Panc1 (cell line): ENCODE results near the gene CTNNA1. TPM values are rescaled to one million over a fixed set of nuclear protein-coding genes. Genes with fewer than 3 reads are reported as not detected.
A peak's percentile ranks its signal among the peaks of the same experiment; 100 is the strongest.

Experiments
- ATAC-seq: fragments of 200-7000 bp; cut with Tn5 transposase; 2 replicates; pipeline ENCODE4 v1.9.1; 2020; ENCODE audit warnings: mild to moderate bottlenecking, moderate library complexity
- BruUV-seq: library from RNA; stranded (reverse); fragments of 400-500 nt; replicated peaks from 2 replicates; lab custom pipeline; 2021; lab: Mats Ljungman, UMichigan
- CTCF ChIA-PET: fragments of 300-600 bp; sonication (Branson Sonifier 250); formaldehyde crosslinking; loops from one replicate; lab custom pipeline; 2022; ENCODE audit warnings: antibody characterized with exemption; lab: Charles Lee
- POLR2A ChIA-PET: fragments of 300-600 bp; sonication (Branson Sonifier 250); formaldehyde crosslinking; loops from one replicate; lab custom pipeline; 2022; ENCODE audit warnings: antibody characterized with exemption; lab: Charles Lee
- DNase-seq: peaks from one replicate; pipeline ENCODE4 v3.0.0-alpha.2; 2010; ENCODE audit warnings: low read depth, low spot score
- H3K27ac ChIP-seq: 2 replicates; pipeline ENCODE4 v1.5.1; 2011; ENCODE audit warnings: mild to moderate bottlenecking, low read length, inconsistent platforms
- H3K27me3 ChIP-seq: fragments of 200-500 bp; sonication (Bioruptor generic); 2 replicates; pipeline ENCODE4 v1.6.0; 2014; ENCODE audit warnings: low read length, inconsistent platforms; ENCODE audit not compliant: control insufficient read depth, insufficient read depth
- H3K36me3 ChIP-seq: fragments of 200-500 bp; sonication (Bioruptor generic); 2 replicates; pipeline ENCODE4 v1.5.1; 2014; ENCODE audit warnings: inconsistent platforms, mild to moderate bottlenecking, low read length, moderate library complexity; ENCODE audit not compliant: control insufficient read depth, insufficient read depth
- H3K4me1 ChIP-seq: 2 replicates; pipeline ENCODE4 v1.5.1; 2011; ENCODE audit warnings: inconsistent platforms, mild to moderate bottlenecking, low read length, moderate library complexity; ENCODE audit not compliant: control insufficient read depth, insufficient read depth
- H3K4me3 ChIP-seq, 2 experiments: 2 replicates each; pipeline ENCODE4 v1.5.1; 2011 to 2012; ENCODE audit warnings: low read depth in 2 of 2, low read length in 2 of 2, mild to moderate bottlenecking in 2 of 2, inconsistent platforms in 1 of 2, moderate library complexity in 1 of 2
- H3K9me3 ChIP-seq: fragments of 200-500 bp; sonication (Bioruptor generic); 2 replicates; pipeline ENCODE4 v1.5.1; 2014; ENCODE audit warnings: low read depth, mild to moderate bottlenecking, inconsistent platforms, low read length, moderate library complexity; ENCODE audit not compliant: control insufficient read depth, insufficient read depth
- CTCF ChIP-seq: fragments of 450-650 bp; IDR thresholded peaks from 2 replicates; pipeline ENCODE4 v1.5.1; 2017; ENCODE audit warnings: mild to moderate bottlenecking
- POLR2AphosphoS5 ChIP-seq: IDR thresholded peaks from 2 replicates; pipeline ENCODE4 v1.6.1; 2012; ENCODE audit warnings: mild to moderate bottlenecking, low read depth, low read length, moderate library complexity
- REST ChIP-seq, 2 experiments: IDR thresholded peaks; 2 replicates each; pipeline ENCODE4 v1.6.1; 2011 to 2012; ENCODE audit warnings: low read depth in 2 of 2, control low read depth in 1 of 2, low read length in 1 of 2, mild to moderate bottlenecking in 1 of 2, moderate library complexity in 1 of 2; ENCODE audit not compliant: insufficient read depth in 1 of 2
- SIN3A ChIP-seq: IDR thresholded peaks from 2 replicates; pipeline ENCODE4 v1.6.1; 2012; ENCODE audit warnings: low read depth, mild to moderate bottlenecking, low read length, moderate library complexity, borderline replicate concordance; ENCODE audit not compliant: insufficient read depth
- TCF7L2 ChIP-seq: IDR thresholded peaks from 2 replicates; pipeline ENCODE4 v1.6.1; 2011; ENCODE audit warnings: mild to moderate bottlenecking, low read depth, low read length, inconsistent platforms
- in situ Hi-C: cut with HindIII; loops from 2 replicates; pipeline ENCODE4 v1.10.0; 2016; ENCODE audit warnings: low sequenced_read_pairs, low pct_unique_long_range_greater_than_20kb
- intact Hi-C: fragments of 100-400 bp; cut with micrococcal nuclease; formaldehyde crosslinking; loops from one replicate; pipeline ENCODE4 v1.10.0; 2022; ENCODE audit not compliant: unreplicated experiment
- total RNA-seq: library from RNA; stranded (reverse); gene quantifications from one replicate; pipeline ENCODE4 v1.2.1, GENCODE V29; 2021; ENCODE audit not compliant: unreplicated experiment

The CTNNA1 gene
- total RNA-seq, 1 experiment from 2014 or later: 298 TPM

- ATAC-seq (no peak), DNase-seq (no peak)
- ChIA-PET CTCF (no interaction called here), POLR2A (interaction anchor here (0.5 kb wide), 1 partner anchor 321 kb away, joined by 5 read pairs; no protein-coding TSS in a partner anchor)
- no TSS peak for BruUV-seq
- in situ Hi-C loops (no loop called here), intact Hi-C loops (no loop called here)
- no peaks in the 10 kb centered on the region for H3K9me3 ChIP-seq
- peak within 1 kb of the TSS in 1 of 2 experiments; percentile 3; a peak in 1 of 4 replicates for H3K4me3 ChIP-seq
- no peaks in the 10 kb centered on the region for H3K36me3 ChIP-seq
- TF ChIP-seq SIN3A (no peak), TCF7L2 (no peak), REST (IDR thresholded peaks at IDR 0.05; ENCODE audit: insufficient read depth in 1 of 2, low read depth in 2 of 2, low read length in 1 of 2) (no peak), POLR2AphosphoS5 (no peak), CTCF (no peak)
- H3K4me1 ChIP-seq: peaks cover 30% of the 10 kb centered on the region
- H3K27me3 ChIP-seq: no peaks in the 10 kb centered on the region
- no peak within 1 kb of the TSS for H3K27ac ChIP-seq
These were observed 121.7 kb downstream of the CTNNA1 start, which contains the start of gene LRRTM2 for GRCh38 chr5:138874771-138875551. TSS of gene LRRTM2 (minus strand) at chr5:138875335. CDS start at chr5:138874911, 424 bp downstream.

- Histone ChIP-seq H3K27me3 (no peaks in the 10 kb centered on the region), H3K4me1 (peaks cover 28% of the 10 kb centered on the region), H3K4me3 (no peak overlapping the region), H3K9me3 (no peaks in the 10 kb centered on the region), H3K27ac (no peak overlapping the region), H3K36me3 (no peaks in the 10 kb centered on the region)
- CTCF ChIA-PET: no interaction called here
- no peak for TF ChIP-seq TCF7L2
- no peak for TF ChIP-seq CTCF
- no peak for TF ChIP-seq POLR2AphosphoS5
- no peak for TF ChIP-seq SIN3A
- intact Hi-C loops: no loop called here
- in situ Hi-C loops: no loop called here
- POLR2A ChIA-PET: no interaction called here
- DNase-seq (no peak), ATAC-seq (no peak)
- BruUV-seq: no TSS peak
These were observed 122.3 kb downstream of the CTNNA1 start for GRCh38 chr5:138875552-138875875.
